Stimulated activated CD4-positive, alpha-beta T cell treated with anti-CD3 and anti-CD28 coated beads, TNF-alpha, amount 100 ng/mL, for 24 hours (primary cell): Measurements from ENCODE around the gene LRP2.

Experiments
- DNase-seq, 3 experiments: peaks; one replicate each; pipeline ENCODE4 v3.0.0-alpha.2; 2020; ENCODE audit warnings: low read depth in 3 of 3

LRP2 gene

DNA sequence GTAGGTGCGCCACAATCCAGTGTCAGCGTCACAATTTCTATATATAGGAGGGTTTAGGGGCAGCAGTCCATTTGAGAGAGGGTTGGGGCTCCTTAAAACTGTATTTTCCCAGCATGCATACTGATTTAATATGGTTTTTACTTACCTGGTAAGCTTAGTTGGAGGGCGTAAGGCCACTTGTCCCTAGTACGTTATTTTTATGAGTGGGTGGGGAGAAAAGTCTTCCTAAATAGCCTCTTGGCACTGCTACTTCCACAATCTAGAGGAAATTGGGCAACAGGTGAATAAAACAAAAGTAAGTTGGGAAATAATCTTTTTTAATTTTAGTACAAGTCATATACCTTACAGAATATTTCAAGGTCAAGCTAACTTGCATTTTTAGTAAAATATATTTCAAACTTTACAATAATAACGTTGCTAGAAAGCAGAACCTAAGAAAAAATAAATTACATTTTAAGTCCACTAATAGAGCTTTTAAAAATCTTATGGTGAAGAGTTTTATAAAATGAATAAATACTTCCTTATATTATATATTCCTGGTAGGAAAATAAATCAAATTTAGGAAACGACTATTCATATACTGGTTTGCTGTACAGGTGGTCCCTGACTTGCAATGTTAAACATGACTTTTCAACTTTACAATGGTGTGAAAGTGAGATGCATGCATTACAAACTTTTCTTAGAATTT lies 272.1 kb downstream of the LRP2 start:
- no peak for DNase-seq

DNA sequence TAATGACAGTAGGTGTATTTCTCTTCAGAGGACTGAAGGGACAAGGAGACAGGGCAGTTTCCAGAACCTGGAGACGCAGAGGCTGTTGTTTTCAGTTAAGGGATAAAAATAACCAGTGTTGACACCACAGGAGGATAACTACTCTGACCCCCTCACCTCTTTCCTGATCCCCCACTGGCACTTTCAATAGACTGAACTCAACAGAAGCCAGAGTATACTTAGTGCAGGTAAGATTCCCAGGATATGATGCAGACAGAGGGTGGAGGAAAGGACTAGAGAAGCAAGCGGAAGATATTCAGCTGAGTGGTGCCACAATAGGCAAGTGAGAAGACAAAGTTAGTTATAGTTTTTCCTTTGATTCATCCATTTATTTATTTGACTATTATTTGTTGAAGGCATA lies 273.2 kb downstream of the LRP2 start:
- no peak for DNase-seq

DNA sequence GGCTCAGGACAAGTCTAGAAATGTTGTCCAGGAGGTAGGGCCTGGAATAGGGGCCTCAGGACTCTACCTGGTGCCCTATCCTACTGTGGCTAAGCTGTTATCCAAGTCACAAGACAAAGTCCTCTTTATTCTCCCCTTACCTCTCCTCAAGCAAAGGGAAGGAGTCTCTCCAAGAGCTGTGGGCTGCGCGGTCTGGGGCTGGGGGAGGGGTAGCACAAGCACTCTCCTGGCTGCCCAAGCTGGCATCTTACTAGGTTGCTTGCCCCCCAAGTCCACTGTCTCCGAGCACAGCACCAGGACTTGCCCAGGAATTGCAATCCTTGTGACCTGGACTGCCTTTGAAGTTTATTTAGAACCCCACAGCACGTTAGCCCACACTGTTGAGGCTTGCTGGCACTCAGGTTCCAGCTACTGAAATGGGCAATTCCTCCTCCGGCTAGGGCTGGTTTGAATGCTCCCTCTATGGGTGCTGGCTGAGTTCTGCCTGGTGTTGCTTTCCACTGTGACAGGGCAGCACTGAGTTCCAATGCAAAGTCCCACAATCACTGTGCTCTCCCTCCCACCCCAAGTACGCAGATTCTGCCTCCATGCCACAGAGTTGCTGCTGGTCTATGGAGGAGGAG lies 274.5 kb downstream of the LRP2 start:
- DNase-seq = no peak

DNA sequence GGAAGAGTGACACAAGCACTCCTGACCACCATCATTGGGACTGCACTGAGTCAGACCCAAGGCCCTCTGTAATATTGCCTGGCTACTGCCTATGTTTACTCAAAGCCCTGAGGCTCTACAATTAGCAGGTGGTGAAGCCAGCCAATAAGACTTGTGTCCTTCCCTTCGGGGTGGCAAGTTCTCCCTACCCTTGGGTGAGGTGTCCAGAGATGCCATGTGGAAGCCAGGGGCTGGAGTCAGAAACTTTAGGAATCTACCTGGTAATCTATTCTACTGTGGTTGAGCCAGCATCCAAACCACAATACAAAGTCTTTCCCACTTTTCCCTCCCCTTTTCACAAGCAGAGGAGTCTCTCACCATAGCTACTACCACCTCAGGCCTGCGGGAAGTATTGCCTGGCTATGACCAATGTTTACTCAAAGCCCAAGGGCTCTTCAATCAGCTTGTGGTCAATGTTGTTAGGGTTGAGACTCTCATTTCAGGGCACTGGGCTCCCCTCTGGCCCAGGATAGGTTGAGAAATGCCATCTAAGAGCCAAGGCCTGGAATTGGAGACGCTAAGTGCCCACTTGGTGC lies 275.4 kb downstream of the LRP2 start:
- no peak for DNase-seq

DNA sequence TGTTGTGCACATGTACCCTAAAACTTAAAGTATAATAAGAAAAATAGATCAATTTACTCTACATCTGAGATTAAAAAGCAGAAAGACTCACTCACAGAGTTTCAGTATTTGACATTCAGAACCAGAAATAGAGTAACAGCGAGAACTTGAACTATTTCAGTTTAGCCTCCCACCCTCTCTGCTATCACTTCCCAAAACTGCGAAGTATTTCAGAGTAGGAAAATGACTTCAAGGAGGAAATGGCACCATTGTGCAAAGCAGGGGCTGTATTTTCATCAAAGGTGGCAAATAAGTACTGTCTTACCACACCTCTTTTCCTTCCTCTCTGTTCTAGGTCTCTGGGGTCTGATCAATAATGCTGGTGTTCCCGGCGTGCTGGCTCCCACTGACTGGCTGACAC lies 279.3 kb downstream of the LRP2 start:
- no peak for DNase-seq

DNA sequence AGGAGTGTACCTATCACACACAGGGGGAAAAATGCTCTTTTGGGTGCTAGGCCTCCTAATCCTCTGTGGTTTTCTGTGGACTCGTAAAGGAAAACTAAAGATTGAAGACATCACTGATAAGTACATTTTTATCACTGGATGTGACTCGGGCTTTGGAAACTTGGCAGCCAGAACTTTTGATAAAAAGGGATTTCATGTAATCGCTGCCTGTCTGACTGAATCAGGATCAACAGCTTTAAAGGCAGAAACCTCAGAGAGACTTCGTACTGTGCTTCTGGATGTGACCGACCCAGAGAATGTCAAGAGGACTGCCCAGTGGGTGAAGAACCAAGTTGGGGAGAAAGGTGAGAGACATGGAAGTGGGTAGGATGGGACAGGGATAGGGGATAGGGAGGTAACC lies 280.8 kb downstream of the LRP2 start:
- DNase-seq = no peak

DNA sequence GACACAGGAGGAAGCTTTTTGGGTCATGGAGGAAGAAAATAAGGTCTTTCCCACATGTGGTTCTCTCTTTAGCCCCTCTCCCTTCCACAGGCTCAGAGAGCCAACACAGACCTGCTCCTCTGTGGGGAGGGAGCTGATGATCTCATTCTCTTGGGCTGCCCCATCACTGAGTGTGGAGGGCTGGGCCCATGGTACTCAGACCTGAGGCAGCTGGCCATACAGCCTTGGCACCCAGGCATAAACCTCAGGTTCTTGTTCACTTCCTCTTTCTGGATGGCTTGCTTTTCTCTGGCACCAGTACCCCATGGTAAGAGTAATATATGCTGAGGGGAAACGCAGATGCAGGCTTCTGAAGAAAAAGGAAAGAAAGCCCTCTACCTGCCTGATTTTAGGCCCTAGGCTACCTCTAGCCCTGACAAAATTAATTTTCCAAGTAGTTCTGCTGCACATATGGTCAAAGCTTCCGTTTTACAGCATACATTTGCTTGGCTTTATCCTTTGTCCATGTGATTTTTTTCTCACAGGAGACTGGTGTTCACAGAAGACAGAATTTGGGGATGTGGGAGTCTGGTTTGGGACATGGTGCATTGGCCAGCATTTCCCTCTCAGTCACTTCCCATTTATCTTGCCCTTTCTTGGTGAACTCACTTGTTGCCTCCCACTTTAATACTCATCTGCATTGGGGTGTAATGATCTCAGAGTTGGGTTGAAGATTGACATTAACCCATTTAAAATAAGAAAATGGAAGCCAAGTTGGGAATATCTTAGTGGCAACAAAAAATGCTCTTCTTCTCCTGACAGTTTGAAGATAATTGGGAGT lies 281.9 kb downstream of the LRP2 start:
- DNase-seq = no peak

DNA sequence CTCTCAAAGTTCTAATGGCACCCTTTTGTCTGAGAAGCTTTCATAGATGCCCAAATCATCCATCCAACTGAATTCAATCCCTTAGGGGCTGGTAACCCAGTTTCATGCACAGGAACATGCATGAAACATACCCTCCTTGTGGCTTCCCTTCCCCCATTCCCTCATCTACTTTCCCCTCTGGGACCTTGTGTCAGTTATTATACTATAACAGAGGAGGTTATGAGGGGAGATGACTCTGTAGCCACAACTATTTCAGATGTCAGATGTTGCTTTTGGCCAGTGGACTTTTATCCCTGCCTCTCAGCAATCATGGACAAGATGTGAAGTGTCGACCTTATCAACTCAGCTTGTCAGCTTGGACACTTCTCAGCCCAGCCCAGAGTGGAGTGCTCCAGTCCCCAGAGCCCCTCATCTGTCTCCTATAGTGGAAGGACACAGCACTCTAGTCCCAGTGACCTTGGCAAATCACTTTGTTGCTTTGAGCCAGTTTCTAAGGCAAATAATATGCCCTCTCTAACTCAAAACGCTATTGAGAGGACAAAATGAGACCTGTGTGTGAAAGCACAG lies 284.6 kb downstream of the LRP2 start:
- no peak for DNase-seq
